HepG2 (cell line): ENCODE results near the gene QRICH2. TPM values are rescaled to one million over a fixed set of nuclear protein-coding genes. Genes with fewer than 3 reads are reported as not detected.

ENCODE experiments used
- AGO2 ChIP-seq: fragments of 200-400 bp; formaldehyde crosslinking; optimal IDR thresholded peaks from 2 replicates; pipeline ENCODE3; 2017; ENCODE audit warnings: mild to moderate bottlenecking, low read depth, low read length, moderate library complexity
- ATF1 ChIP-seq: IDR thresholded peaks from 2 replicates; pipeline ENCODE4 v1.6.1; 2016; ENCODE audit warnings: mild to moderate bottlenecking, control low read depth
- DNMT3B ChIP-seq: conservative IDR thresholded peaks from 2 replicates; pipeline ENCODE4 v1.6.1; 2016; ENCODE audit warnings: missing biosample characterization, control low read depth
- EED ChIP-seq: sonication (generic); formaldehyde crosslinking; IDR thresholded peaks from 2 replicates; pipeline ENCODE4 v1.5.0; 2020; ENCODE audit warnings: mild to moderate bottlenecking, missing genetic modification reagents
- KLF11 ChIP-seq: IDR thresholded peaks from 2 replicates; pipeline ENCODE4 v1.6.1; 2016; ENCODE audit warnings: missing compliant biosample characterization
- MAF1 ChIP-seq: sonication (generic); formaldehyde crosslinking; IDR thresholded peaks from 2 replicates; pipeline ENCODE4 v1.5.0; 2020; ENCODE audit warnings: missing genetic modification reagents, borderline replicate concordance
- NFE2L1 ChIP-seq: sonication (generic); formaldehyde crosslinking; IDR thresholded peaks from 2 replicates; pipeline ENCODE4 v1.4.0; 2020; ENCODE audit warnings: missing genetic modification reagents, mild to moderate bottlenecking, borderline replicate concordance
- NFIB ChIP-seq: sonication (generic); formaldehyde crosslinking; IDR thresholded peaks from 2 replicates; pipeline ENCODE4 v1.9.0; 2021; ENCODE audit warnings: missing genetic modification reagents, mild to moderate bottlenecking, borderline replicate concordance
- PTBP1 ChIP-seq: fragments of 200-400 bp; formaldehyde crosslinking; IDR thresholded peaks from 2 replicates; pipeline ENCODE4 v1.6.1; 2018; ENCODE audit warnings: low read length, low read depth; ENCODE audit not compliant: poor library complexity, severe bottlenecking
- TCF7 ChIP-seq: sonication (generic); IDR thresholded peaks from 2 replicates; pipeline ENCODE4 v1.6.1; 2016; ENCODE audit warnings: antibody characterized with exemption, low read depth
- TCF7L2 ChIP-seq: IDR thresholded peaks from 2 replicates; pipeline ENCODE4 v1.6.1; 2011; ENCODE audit warnings: mild to moderate bottlenecking, low read depth, low read length, moderate library complexity
- ZBTB7B ChIP-seq: sonication (generic); formaldehyde crosslinking; IDR thresholded peaks from 2 replicates; pipeline ENCODE4 v1.4.0; 2020; ENCODE audit warnings: missing genetic modification reagents
- ZNF33B ChIP-seq: sonication (generic); formaldehyde crosslinking; IDR thresholded peaks from 2 replicates; pipeline ENCODE4 v1.5.1; 2020; ENCODE audit warnings: mild to moderate bottlenecking, missing genetic modification reagents
- ZNF605 ChIP-seq: sonication (generic); formaldehyde crosslinking; IDR thresholded peaks from 2 replicates; pipeline ENCODE4 v1.8.0; 2022; ENCODE audit warnings: mild to moderate bottlenecking, missing genetic modification reagents
- ZNF850 ChIP-seq: sonication (generic); formaldehyde crosslinking; conservative IDR thresholded peaks from 2 replicates; pipeline ENCODE4 v1.9.0; 2021; ENCODE audit warnings: mild to moderate bottlenecking, missing genetic modification reagents
- ZSCAN22 ChIP-seq: sonication (generic); formaldehyde crosslinking; IDR thresholded peaks from 2 replicates; pipeline ENCODE4 v1.4.0; 2020; ENCODE audit warnings: mild to moderate bottlenecking, missing genetic modification reagents
- polyA plus RNA-seq, 8 experiments: library from polyadenylated mRNA; depleted of rRNA in 3 of 8; stranded (reverse) in 7 of 8; unstranded in 1 of 8; fragments of >200 nt; fragmentation: Illumina TruSeq in 4 of 8; extraction: Trizol in 4 of 8; gene quantifications; 2 replicates each; pipeline versions ENCODE4 v1.2.1 to v1.2.3, GENCODE V29; 2011 to 2016; ENCODE audit warnings: low read depth in 4 of 8, missing spikeins in 1 of 8, mixed read lengths in 1 of 8; ENCODE audit not compliant: insufficient read depth in 1 of 8
- total RNA-seq, 5 experiments: library from RNA; depleted of rRNA; stranded (reverse); fragments of >200 nt; fragmentation: Illumina TruSeq; extraction: Trizol; gene quantifications; 2 replicates each; pipeline ENCODE4 v1.2.3, GENCODE V29; 2016; ENCODE audit warnings: low read depth in 1 of 5
- TF ChIP-seq, protein P1 (sequence below): sonication (generic); formaldehyde crosslinking; IDR thresholded peaks from 2 replicates; pipeline ENCODE4 v1.8.1; 2023; ENCODE audit warnings: missing genetic modification reagents, mild to moderate bottlenecking, borderline replicate concordance
- TF ChIP-seq, protein P2 (sequence below), 2 experiments: sonication (generic) in 1 of 2; formaldehyde crosslinking in 1 of 2; IDR thresholded peaks; 2 replicates each; pipeline versions ENCODE4 v1.6.1 to v1.9.0; 2014 to 2022; ENCODE audit warnings: antibody characterized with exemption in 1 of 2, borderline replicate concordance in 1 of 2, inconsistent platforms in 1 of 2, low read depth in 1 of 2, missing genetic modification reagents in 1 of 2
- TF ChIP-seq, protein P3 (sequence below): sonication (generic); formaldehyde crosslinking; IDR thresholded peaks from 2 replicates; pipeline ENCODE4 v1.8.1; 2023; ENCODE audit warnings: mild to moderate bottlenecking, moderate library complexity, missing genetic modification reagents
- TF ChIP-seq, protein P4 (sequence below): sonication (generic); formaldehyde crosslinking; IDR thresholded peaks from 2 replicates; pipeline ENCODE4 v1.9.0; 2021; ENCODE audit warnings: missing genetic modification reagents, mild to moderate bottlenecking, borderline replicate concordance
- TF ChIP-seq, protein P5 (sequence below): sonication (generic); formaldehyde crosslinking; IDR thresholded peaks from 2 replicates; pipeline ENCODE4 v1.5.0; 2020; ENCODE audit warnings: missing genetic modification reagents, mild to moderate bottlenecking, borderline replicate concordance

Gene QRICH2
- total and polyA plus RNA-seq, 2 of the 13 experiments (the other 11 are each of a cell fraction or from before 2014, with no cell fraction given) = 3.7 to 5.7 TPM

DNA sequence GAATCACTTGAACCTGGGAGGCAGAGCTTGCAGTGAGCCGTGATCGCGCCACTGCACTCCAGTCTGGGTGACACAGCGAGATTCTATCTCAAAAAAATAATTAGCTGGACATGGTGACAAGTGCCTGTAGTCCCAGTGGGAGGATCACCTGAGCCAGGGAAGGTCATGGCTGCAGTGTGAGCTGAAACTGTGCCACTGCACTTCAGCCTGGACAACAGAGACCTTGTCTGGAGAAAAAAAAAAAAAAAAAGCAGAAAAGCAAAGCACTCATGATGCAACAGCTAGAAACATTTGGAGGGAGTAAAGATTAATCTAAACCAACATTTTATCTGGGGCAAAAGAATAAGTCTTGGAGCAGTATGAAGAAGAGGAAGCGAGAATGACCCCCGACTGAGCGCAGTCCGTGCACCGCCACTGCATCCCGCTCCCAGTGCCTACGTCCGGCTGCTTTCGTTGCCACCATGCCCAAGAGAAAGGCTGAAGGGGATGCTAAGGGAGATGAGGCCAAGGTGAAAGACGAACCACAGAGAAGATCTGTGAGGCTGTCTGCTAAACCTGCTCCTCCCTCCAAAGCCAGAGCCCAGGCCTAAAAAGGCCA lies 37.4 kb upstream of the QRICH2 start (continued):
- TF ChIP-seq NFIB (CRISPR knock-in tag) = no peak
- TF ChIP-seq, protein P1, sequence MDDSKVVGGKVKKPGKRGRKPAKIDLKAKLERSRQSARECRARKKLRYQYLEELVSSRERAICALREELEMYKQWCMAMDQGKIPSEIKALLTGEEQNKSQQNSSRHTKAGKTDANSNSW (CRISPR knock-in tag) = no peak
- no peak for TF ChIP-seq PTBP1
- TF ChIP-seq ZBTB7B = no peak
- TF ChIP-seq MAF1 (CRISPR knock-in tag) = no peak
- no peak for TF ChIP-seq ZNF605 (CRISPR knock-in tag)
- no peak for TF ChIP-seq ATF1 (CRISPR knock-in tag)
- TF ChIP-seq, protein P2, sequence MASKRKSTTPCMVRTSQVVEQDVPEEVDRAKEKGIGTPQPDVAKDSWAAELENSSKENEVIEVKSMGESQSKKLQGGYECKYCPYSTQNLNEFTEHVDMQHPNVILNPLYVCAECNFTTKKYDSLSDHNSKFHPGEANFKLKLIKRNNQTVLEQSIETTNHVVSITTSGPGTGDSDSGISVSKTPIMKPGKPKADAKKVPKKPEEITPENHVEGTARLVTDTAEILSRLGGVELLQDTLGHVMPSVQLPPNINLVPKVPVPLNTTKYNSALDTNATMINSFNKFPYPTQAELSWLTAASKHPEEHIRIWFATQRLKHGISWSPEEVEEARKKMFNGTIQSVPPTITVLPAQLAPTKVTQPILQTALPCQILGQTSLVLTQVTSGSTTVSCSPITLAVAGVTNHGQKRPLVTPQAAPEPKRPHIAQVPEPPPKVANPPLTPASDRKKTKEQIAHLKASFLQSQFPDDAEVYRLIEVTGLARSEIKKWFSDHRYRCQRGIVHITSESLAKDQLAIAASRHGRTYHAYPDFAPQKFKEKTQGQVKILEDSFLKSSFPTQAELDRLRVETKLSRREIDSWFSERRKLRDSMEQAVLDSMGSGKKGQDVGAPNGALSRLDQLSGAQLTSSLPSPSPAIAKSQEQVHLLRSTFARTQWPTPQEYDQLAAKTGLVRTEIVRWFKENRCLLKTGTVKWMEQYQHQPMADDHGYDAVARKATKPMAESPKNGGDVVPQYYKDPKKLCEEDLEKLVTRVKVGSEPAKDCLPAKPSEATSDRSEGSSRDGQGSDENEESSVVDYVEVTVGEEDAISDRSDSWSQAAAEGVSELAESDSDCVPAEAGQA (IDR thresholded peaks at IDR 0.05; ENCODE audit: low read depth) = no peak
- TF ChIP-seq, protein P2 (CRISPR knock-in tag; IDR thresholded peaks at IDR 0.05; ENCODE audit: borderline replicate concordance) = no peak
- no peak for TF ChIP-seq ZNF33B
- TF ChIP-seq DNMT3B (CRISPR knock-in tag) = no peak
- TF ChIP-seq KLF11 (CRISPR knock-in tag) = no peak
- no peak for TF ChIP-seq NFE2L1 (CRISPR knock-in tag)
- no peak for TF ChIP-seq AGO2
- TF ChIP-seq EED (CRISPR knock-in tag) = 0 out of 2 replicates have a peak, but pooled peaks have one; percentile 13
- no peak for TF ChIP-seq ZSCAN22 (CRISPR knock-in tag)
- TF ChIP-seq, protein P3, sequence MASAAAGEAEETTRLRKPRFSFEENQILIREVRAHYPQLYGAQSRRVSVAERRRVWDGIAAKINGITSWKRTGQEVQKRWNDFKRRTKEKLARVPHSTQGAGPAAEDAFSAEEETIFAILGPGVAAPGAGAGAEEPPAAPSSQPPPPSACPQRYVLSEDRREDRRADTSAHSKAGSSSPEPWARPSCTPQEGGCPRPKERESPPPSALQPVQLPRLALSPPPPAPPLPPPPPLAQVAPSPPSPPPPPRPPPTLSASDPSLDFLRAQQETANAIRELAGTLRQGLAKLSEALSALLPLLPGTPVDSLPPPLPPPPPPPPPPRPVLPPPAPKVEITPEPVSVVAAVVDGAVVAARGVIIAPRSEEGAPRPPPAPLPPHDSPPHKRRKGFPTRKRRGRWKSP (CRISPR knock-in tag) = no peak; the same call in 1 of the 2 replicates
- TF ChIP-seq TCF7L2 = no peak
- TF ChIP-seq TCF7 = no peak
- no peak for TF ChIP-seq ZNF850 (CRISPR knock-in tag)
- TF ChIP-seq, protein P4, sequence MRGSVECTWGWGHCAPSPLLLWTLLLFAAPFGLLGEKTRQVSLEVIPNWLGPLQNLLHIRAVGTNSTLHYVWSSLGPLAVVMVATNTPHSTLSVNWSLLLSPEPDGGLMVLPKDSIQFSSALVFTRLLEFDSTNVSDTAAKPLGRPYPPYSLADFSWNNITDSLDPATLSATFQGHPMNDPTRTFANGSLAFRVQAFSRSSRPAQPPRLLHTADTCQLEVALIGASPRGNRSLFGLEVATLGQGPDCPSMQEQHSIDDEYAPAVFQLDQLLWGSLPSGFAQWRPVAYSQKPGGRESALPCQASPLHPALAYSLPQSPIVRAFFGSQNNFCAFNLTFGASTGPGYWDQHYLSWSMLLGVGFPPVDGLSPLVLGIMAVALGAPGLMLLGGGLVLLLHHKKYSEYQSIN (CRISPR knock-in tag) = no peak
- TF ChIP-seq, protein P5, sequence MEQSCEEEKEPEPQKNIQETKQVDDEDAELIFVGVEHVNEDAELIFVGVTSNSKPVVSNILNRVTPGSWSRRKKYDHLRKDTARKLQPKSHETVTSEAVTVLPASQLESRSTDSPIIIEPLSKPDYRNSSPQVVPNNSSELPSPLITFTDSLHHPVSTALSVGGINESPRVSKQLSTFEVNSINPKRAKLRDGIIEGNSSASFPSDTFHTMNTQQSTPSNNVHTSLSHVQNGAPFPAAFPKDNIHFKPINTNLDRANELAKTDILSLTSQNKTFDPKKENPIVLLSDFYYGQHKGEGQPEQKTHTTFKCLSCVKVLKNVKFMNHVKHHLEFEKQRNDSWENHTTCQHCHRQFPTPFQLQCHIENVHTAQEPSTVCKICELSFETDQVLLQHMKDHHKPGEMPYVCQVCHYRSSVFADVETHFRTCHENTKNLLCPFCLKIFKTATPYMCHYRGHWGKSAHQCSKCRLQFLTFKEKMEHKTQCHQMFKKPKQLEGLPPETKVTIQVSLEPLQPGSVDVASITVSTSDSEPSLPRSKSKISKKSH = no peak
